HEK293 (cell line): ENCODE measurements around the gene LZTFL1.

Experiments
- CTCF ChIA-PET: fragments of 350-600 bp; formaldehyde crosslinking; extraction: SDS; loops from one replicate; lab custom pipeline; 2021; ENCODE audit warnings: antibody characterized with exemption; lab: Yijun Ruan, JAX
- POLR2A ChIA-PET: fragments of 300-600 bp; formaldehyde crosslinking; extraction: SDS; loops from one replicate; lab custom pipeline; 2020; ENCODE audit warnings: antibody characterized with exemption, inconsistent platforms; lab: Yijun Ruan, JAX
- H3K27ac ChIP-seq: fragments of 200-500 bp; sonication (Bioruptor generic); 2 replicates; pipeline ENCODE4 v1.5.1; 2014; ENCODE audit warnings: low read depth, low read length, control low read depth, inconsistent platforms; ENCODE audit errors: extremely low read depth
- H3K36me3 ChIP-seq, 2 experiments: fragments of 200-500 bp in 1 of 2; sonication (Bioruptor generic) in 1 of 2; 1 replicate in 1 of 2; 2 replicates in 1 of 2; pipeline ENCODE4 v1.5.1; 2014 to 2017; ENCODE audit warnings: inconsistent platforms in 2 of 2, low read length in 2 of 2; ENCODE audit not compliant: control insufficient read depth in 2 of 2, insufficient read depth in 1 of 2
- H3K4me1 ChIP-seq: fragments of 200-500 bp; sonication (Bioruptor generic); 2 replicates; pipeline ENCODE4 v1.5.1; 2014; ENCODE audit warnings: mild to moderate bottlenecking, low read length, inconsistent platforms; ENCODE audit not compliant: control insufficient read depth, insufficient read depth
- H3K4me3 ChIP-seq: 2 replicates; pipeline ENCODE4 v1.5.1; 2011; ENCODE audit warnings: low read depth, mild to moderate bottlenecking, control low read depth, low read length, moderate library complexity
- H3K9me3 ChIP-seq: fragments of 200-500 bp; sonication (Bioruptor generic); 2 replicates; pipeline ENCODE4 v1.5.1; 2014; ENCODE audit warnings: low read depth, low read length, inconsistent platforms; ENCODE audit not compliant: control insufficient read depth, insufficient read depth
- HOXD13 ChIP-seq: sonication (generic); formaldehyde crosslinking; IDR thresholded peaks from 2 replicates; pipeline ENCODE4 v1.8.0; 2022; ENCODE audit warnings: missing genetic modification reagents, borderline replicate concordance
- SETDB1 ChIP-seq: IDR thresholded peaks from one replicate; pipeline ENCODE4 v1.6.1; 2017; ENCODE audit warnings: mild to moderate bottlenecking, low read length, moderate library complexity, mixed read lengths; ENCODE audit not compliant: insufficient read length
- ZBTB20 ChIP-seq: fragments of 450-650 bp; formaldehyde crosslinking; IDR thresholded peaks from 2 replicates; pipeline ENCODE4 v1.5.1; 2016; ENCODE audit warnings: missing biosample characterization, missing genetic modification characterization
- ZBTB21 ChIP-seq: fragments of 450-650 bp; formaldehyde crosslinking; IDR thresholded peaks from 2 replicates; pipeline ENCODE4 v1.5.1; 2017; ENCODE audit warnings: missing biosample characterization, missing genetic modification characterization
- ZNF133 ChIP-seq: fragments of 450-650 bp; formaldehyde crosslinking; IDR thresholded peaks from 2 replicates; pipeline ENCODE4 v1.5.1; 2016; ENCODE audit warnings: missing biosample characterization, missing genetic modification characterization
- ZNF501 ChIP-seq: fragments of 450-650 bp; formaldehyde crosslinking; IDR thresholded peaks from 2 replicates; pipeline ENCODE4 v1.5.1; 2016; ENCODE audit warnings: missing biosample characterization, missing genetic modification characterization
- ZNF514 ChIP-seq: fragments of 450-650 bp; formaldehyde crosslinking; IDR thresholded peaks from 2 replicates; pipeline ENCODE4 v1.5.1; 2016; ENCODE audit warnings: missing biosample characterization, missing genetic modification characterization
- ZNF548 ChIP-seq: fragments of 450-650 bp; formaldehyde crosslinking; IDR thresholded peaks from 2 replicates; pipeline ENCODE4 v1.5.1; 2016; ENCODE audit warnings: missing biosample characterization, missing genetic modification characterization
- ZNF658 ChIP-seq: fragments of 450-650 bp; formaldehyde crosslinking; IDR thresholded peaks from 2 replicates; pipeline ENCODE4; 2016; ENCODE audit warnings: missing biosample characterization, missing genetic modification characterization
- TF ChIP-seq, protein P1 (sequence below): fragments of 450-650 bp; formaldehyde crosslinking; IDR thresholded peaks from 2 replicates; pipeline ENCODE4 v1.5.1; 2016; ENCODE audit warnings: missing biosample characterization, missing genetic modification characterization
- TF ChIP-seq, protein P2 (sequence below): fragments of 450-650 bp; formaldehyde crosslinking; IDR thresholded peaks from 2 replicates; pipeline ENCODE4 v1.5.1; 2017; ENCODE audit warnings: missing biosample characterization, missing genetic modification characterization
- TF ChIP-seq, protein P3 (sequence below): fragments of 450-650 bp; formaldehyde crosslinking; IDR thresholded peaks from 2 replicates; pipeline ENCODE4 v1.5.1; 2016; ENCODE audit warnings: missing biosample characterization, missing genetic modification characterization
- TF ChIP-seq, protein P4 (sequence below): fragments of 450-650 bp; formaldehyde crosslinking; IDR thresholded peaks from 2 replicates; pipeline ENCODE4 v1.5.1; 2016; ENCODE audit warnings: missing biosample characterization, missing genetic modification characterization
- TF ChIP-seq, protein P5 (sequence below): fragments of 450-650 bp; formaldehyde crosslinking; conservative IDR thresholded peaks from 2 replicates; pipeline ENCODE4 v1.5.1; 2016; ENCODE audit warnings: low read depth, missing biosample characterization, missing genetic modification characterization
- TF ChIP-seq, protein P6 (sequence below): fragments of 450-650 bp; formaldehyde crosslinking; IDR thresholded peaks from 2 replicates; pipeline ENCODE4 v1.5.1; 2016; ENCODE audit warnings: missing biosample characterization, missing genetic modification characterization

Gene LZTFL1

DNA sequence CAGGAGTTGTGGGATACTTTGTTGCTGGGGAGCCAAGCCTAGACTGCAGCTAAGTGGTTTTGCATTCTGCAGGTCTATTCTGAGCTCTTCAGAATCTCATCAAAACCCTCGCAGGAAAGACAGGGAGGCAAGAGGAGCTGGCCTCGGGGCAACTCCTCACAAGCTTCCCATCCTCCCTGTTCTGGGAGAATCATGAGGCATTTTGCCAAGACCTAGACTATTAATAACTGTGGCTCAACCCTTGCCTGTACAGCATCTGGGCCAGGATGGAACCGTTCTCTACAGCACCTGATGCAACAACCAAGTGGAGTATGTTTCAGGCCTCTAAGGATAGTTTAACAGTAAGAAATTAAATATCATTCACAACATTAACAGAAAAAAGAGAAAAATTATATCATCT lies 25.4 kb downstream of the LZTFL1 start:
- Histone ChIP-seq H3K27ac (no peak overlapping the region), H3K4me3 (no peak overlapping the region), H3K4me1 (no peaks in the 10 kb centered on the region), H3K36me3 (peaks cover 0 to 4% of the 10 kb centered on the region in 2 experiments; a peak in 1 of 3 replicates), H3K9me3 (no peaks in the 10 kb centered on the region)
- TF ChIP-seq ZNF501 (tag by site-specific recombination) (no peak), ZBTB20 (tag by site-specific recombination) (no peak)
- ChIA-PET POLR2A (no interaction called here), CTCF (interaction anchor here (0.6 kb wide), 1 partner anchor 355 kb away, joined by 3 read pairs; no protein-coding TSS in a partner anchor)

DNA sequence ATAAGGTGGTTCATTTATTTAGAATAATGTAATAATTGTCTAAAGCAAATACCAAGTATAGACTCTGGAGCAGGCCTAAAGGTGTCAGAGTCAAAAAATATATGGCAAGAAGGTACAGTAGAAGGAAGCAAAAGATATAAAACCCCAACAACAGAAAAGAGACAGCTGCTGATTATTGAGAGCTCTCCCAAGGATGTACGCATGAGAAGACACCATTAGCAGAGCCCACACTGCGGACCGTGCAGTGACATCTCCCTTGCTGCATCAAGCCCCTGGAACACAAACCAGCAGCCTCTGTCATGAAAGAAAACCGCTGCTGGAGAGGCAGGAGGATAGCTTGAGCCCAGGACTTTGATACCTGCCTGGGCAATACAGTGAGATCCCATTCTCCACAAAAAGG lies 27.6 kb downstream of the LZTFL1 start:
- Histone ChIP-seq H3K4me1 (no peaks in the 10 kb centered on the region), H3K27ac (no peak overlapping the region), H3K9me3 (no peaks in the 10 kb centered on the region), H3K4me3 (no peak overlapping the region), H3K36me3 (no peaks in the 10 kb centered on the region)
- no peak for TF ChIP-seq ZNF514 (tag by site-specific recombination)
- TF ChIP-seq ZNF658 (tag by site-specific recombination) = no peak
- ChIA-PET POLR2A (no interaction called here), CTCF (interaction anchor here (0.6 kb wide), 2 partner anchors 39 to 701 kb away, joined by 3 read pairs; no protein-coding TSS in a partner anchor)

DNA sequence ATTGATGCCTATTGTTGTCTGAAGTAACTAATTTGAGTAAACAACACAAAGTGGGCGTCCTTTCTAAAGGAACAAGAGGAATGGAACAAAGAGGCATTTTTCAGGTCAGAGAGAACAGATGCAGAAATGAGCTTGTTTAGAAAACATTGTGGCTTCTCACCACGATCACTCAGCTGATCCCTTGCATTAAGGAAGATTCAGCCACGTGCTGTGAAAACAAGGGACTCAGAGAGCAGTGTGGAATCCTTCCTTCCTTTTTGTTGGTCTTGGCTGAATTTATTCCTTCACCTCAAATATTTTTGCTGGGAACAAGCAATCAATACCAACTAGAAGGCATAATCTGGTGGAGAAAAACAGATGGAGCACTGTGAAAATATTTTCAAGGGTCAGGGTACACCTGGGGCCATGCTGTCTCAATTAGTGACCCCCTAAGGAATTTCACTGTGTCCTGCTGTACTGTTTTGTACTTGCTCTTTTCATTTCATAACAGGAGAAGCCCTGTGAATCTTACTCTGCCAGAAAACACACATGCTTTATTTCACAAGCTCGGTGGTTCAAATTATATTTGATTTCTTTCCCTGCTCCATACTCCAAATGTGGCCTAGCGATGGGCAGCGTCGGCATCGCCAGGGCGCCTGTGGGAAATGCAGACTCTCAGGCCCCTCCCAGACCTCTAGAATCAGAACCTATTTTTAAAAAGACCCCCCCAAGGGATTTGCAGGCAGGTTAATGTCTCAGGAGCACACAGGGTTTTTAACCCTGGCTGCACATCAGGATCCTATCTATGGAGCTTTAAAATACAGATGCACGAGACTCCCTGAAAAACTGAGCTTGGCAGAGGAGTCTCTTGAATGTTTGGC lies 34.0 kb downstream of the LZTFL1 start:
- H3K4me3 ChIP-seq = no peak overlapping the region
- no peaks in the 10 kb centered on the region for H3K36me3 ChIP-seq
- ChIA-PET POLR2A (no interaction called here), CTCF (no interaction called here)
- no peak overlapping the region for H3K27ac ChIP-seq
- H3K4me1 ChIP-seq = no peaks in the 10 kb centered on the region
- TF ChIP-seq, protein P1, sequence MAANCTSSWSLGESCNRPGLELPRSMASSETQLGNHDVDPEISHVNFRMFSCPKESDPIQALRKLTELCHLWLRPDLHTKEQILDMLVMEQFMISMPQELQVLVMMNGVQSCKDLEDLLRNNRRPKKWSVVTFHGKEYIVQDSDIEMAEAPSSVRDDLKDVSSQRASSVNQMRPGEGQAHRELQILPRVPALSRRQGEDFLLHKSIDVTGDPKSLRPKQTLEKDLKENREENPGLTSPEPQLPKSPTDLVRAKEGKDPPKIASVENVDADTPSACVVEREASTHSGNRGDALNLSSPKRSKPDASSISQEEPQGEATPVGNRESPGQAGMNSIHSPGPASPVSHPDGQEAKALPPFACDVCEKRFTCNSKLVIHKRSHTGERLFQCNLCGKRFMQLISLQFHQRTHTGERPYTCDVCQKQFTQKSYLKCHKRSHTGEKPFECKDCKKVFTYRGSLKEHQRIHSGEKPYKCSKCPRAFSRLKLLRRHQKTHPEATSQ = no peak
- TF ChIP-seq SETDB1 (no peak), ZBTB21 (tag by site-specific recombination) (no peak), HOXD13 (CRISPR knock-in tag) (no peak)
- TF ChIP-seq, protein P2, sequence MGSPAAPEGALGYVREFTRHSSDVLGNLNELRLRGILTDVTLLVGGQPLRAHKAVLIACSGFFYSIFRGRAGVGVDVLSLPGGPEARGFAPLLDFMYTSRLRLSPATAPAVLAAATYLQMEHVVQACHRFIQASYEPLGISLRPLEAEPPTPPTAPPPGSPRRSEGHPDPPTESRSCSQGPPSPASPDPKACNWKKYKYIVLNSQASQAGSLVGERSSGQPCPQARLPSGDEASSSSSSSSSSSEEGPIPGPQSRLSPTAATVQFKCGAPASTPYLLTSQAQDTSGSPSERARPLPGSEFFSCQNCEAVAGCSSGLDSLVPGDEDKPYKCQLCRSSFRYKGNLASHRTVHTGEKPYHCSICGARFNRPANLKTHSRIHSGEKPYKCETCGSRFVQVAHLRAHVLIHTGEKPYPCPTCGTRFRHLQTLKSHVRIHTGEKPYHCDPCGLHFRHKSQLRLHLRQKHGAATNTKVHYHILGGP (tag by site-specific recombination) = no peak
- no peaks in the 10 kb centered on the region for H3K9me3 ChIP-seq

DNA sequence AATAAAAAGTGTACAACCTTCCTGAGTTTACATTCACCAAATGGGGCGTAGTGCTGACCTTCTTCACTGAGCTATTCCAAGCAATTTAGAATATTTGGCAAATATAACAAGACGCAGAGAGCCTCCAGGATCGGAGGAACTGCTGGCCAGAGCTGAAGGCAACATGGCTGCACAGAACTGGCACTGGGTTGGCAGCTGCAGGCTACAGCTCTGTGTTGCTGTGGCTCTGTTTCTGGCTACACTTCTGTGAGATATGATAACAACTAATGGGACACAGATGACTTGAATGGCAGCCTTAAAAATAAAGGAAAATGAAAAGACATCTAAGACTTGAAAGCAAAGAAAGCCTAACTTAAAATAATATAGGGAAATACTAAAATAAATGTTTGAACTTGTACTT lies 34.8 kb downstream of the LZTFL1 start:
- POLR2A ChIA-PET = no interaction called here
- Histone ChIP-seq H3K36me3 (no peaks in the 10 kb centered on the region), H3K27ac (no peak overlapping the region), H3K4me3 (no peak overlapping the region), H3K4me1 (no peaks in the 10 kb centered on the region), H3K9me3 (no peaks in the 10 kb centered on the region)
- CTCF ChIA-PET = interaction anchor here (0.7 kb wide), 1 partner anchor 32 kb away, joined by 4 read pairs; no protein-coding TSS in a partner anchor
- TF ChIP-seq ZNF133 (tag by site-specific recombination) (no peak), ZNF548 (tag by site-specific recombination) (no peak)
- TF ChIP-seq, protein P3, sequence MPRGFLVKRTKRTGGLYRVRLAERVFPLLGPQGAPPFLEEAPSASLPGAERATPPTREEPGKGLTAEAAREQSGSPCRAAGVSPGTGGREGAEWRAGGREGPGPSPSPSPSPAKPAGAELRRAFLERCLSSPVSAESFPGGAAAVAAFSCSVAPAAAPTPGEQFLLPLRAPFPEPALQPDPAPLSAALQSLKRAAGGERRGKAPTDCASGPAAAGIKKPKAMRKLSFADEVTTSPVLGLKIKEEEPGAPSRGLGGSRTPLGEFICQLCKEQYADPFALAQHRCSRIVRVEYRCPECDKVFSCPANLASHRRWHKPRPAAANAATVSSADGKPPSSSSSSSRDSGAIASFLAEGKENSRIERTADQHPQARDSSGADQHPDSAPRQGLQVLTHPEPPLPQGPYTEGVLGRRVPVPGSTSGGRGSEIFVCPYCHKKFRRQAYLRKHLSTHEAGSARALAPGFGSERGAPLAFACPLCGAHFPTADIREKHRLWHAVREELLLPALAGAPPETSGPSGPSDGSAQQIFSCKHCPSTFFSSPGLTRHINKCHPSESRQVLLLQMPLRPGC (tag by site-specific recombination) = no peak
- TF ChIP-seq, protein P4, sequence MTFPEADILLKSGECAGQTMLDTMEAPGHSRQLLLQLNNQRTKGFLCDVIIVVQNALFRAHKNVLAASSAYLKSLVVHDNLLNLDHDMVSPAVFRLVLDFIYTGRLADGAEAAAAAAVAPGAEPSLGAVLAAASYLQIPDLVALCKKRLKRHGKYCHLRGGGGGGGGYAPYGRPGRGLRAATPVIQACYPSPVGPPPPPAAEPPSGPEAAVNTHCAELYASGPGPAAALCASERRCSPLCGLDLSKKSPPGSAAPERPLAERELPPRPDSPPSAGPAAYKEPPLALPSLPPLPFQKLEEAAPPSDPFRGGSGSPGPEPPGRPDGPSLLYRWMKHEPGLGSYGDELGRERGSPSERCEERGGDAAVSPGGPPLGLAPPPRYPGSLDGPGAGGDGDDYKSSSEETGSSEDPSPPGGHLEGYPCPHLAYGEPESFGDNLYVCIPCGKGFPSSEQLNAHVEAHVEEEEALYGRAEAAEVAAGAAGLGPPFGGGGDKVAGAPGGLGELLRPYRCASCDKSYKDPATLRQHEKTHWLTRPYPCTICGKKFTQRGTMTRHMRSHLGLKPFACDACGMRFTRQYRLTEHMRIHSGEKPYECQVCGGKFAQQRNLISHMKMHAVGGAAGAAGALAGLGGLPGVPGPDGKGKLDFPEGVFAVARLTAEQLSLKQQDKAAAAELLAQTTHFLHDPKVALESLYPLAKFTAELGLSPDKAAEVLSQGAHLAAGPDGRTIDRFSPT (tag by site-specific recombination) = no peak
- TF ChIP-seq, protein P5, sequence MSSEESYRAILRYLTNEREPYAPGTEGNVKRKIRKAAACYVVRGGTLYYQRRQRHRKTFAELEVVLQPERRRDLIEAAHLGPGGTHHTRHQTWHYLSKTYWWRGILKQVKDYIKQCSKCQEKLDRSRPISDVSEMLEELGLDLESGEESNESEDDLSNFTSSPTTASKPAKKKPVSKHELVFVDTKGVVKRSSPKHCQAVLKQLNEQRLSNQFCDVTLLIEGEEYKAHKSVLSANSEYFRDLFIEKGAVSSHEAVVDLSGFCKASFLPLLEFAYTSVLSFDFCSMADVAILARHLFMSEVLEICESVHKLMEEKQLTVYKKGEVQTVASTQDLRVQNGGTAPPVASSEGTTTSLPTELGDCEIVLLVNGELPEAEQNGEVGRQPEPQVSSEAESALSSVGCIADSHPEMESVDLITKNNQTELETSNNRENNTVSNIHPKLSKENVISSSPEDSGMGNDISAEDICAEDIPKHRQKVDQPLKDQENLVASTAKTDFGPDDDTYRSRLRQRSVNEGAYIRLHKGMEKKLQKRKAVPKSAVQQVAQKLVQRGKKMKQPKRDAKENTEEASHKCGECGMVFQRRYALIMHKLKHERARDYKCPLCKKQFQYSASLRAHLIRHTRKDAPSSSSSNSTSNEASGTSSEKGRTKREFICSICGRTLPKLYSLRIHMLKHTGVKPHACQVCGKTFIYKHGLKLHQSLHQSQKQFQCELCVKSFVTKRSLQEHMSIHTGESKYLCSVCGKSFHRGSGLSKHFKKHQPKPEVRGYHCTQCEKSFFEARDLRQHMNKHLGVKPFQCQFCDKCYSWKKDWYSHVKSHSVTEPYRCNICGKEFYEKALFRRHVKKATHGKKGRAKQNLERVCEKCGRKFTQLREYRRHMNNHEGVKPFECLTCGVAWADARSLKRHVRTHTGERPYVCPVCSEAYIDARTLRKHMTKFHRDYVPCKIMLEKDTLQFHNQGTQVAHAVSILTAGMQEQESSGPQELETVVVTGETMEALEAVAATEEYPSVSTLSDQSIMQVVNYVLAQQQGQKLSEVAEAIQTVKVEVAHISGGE (tag by site-specific recombination) = no peak
- TF ChIP-seq, protein P6, sequence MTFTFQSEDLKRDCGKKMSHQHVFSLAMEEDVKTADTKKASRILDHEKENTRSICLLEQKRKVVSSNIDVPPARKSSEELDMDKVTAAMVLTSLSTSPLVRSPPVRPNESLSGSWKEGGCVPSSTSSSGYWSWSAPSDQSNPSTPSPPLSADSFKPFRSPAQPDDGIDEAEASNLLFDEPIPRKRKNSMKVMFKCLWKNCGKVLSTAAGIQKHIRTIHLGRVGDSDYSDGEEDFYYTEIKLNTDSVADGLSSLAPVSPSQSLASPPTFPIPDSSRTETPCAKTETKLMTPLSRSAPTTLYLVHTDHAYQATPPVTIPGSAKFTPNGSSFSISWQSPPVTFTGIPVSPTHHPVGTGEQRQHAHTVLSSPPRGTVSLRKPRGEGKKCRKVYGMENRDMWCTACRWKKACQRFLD (tag by site-specific recombination) = no peak
